OCI-M2 (cell line): ENCODE measurements around the gene RETN.

Source experiments
- DNase-seq: peaks from one replicate; lab custom pipeline; 2025; ENCODE audit not compliant: unreplicated experiment; lab: John Stamatoyannopoulos, UW

Gene RETN

GRCh38 chr19:7705387-7706187, 36.7 kb downstream of the RETN start:
- no peak for DNase-seq

DNA sequence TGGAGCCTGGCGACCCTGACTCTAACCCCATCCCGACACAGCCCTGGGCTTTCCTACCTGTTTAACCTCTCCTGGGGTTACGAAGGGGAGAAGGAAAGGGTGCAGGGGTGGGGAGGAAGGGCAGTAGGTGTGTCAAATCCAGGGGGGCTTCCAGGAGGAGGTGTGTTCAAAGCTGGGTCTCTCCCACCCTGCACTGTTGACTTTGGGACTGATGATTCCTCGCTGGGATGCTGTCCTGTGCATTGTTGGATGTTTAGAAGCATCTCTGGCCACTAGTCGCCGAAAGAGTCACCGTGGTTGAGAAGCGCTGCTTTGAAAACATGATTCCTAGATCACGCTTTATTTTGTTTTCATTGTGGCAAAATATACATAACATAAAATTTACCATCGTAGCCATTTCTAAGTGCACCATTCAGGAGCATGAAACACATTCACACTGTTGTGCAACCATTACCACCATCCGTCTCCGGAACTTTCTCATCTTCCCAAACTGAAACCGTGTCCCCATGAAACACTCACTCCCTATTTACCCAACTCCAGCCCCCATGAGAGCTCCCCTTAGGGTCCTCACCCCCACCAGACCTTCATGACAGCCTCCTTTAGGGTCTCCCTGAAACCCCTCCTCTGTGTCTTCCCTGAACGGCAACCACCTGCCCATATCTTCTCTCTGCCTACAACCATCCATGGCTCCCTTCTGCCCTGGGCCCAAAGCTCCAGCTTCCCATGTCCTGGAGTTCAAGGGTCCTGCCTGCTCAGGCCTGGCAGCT, 37.5 kb downstream of the RETN start:
- no peak for DNase-seq

GRCh38 chr19:7706955-7707456, 38.2 kb downstream of the RETN start:
- no peak for DNase-seq

GRCh38 chr19:7709932-7710460, 41.1 kb downstream of the RETN start:
- DNase-seq, result no peak

GRCh38 chr19:7710616-7711015, 41.8 kb downstream of the RETN start:
- DNase-seq, result no peak

GRCh38 chr19:7715671-7716070, 46.8 kb downstream of the RETN start:
- no peak for DNase-seq

- no peak for DNase-seq
These were observed 47.9 kb downstream of the RETN start for GRCh38 chr19:7716762-7717161.

GRCh38 chr19:7718668-7719067, 49.8 kb downstream of the RETN start:
- DNase-seq, result no peak
